Ovary (tissue), 9 donors: Measurements from ENCODE around the gene C14orf93. TPM values are rescaled to one million over a fixed set of nuclear protein-coding genes. Genes with fewer than 3 reads are reported as not detected.
"Not testable (repeated sequence)": the region's sequence is repeated elsewhere in the genome, so short reads cannot be mapped to it uniquely, and the experiment has no call there.

Experiments used
- DNase-seq, 5 donors: peaks; one replicate each; pipeline ENCODE4 v3.0.0-alpha.2; 2019 to 2020
- H3K27ac ChIP-seq, 2 donors: fragments of 200-600 bp; one replicate each; pipeline versions ENCODE4 v1.5.1 to v1.8.0; 2019 to 2022
- H3K27me3 ChIP-seq: fragments of 200-600 bp; one replicate; pipeline ENCODE4 v1.8.0; 2022
- H3K36me3 ChIP-seq: fragments of 200-600 bp; sonication (generic); one replicate; pipeline ENCODE4 v1.5.1; 2019
- H3K4me1 ChIP-seq: one replicate; pipeline ENCODE4 v1.8.1; 2013; ENCODE audit warnings: mild to moderate bottlenecking, moderate library complexity; ENCODE audit not compliant: insufficient read depth
- H3K4me3 ChIP-seq: fragments of 200-600 bp; sonication (generic); one replicate; pipeline ENCODE4 v1.5.1; 2017
- H3K9me3 ChIP-seq, 2 donors: fragments of 200-600 bp in 1 of 2; sonication (generic) in 1 of 2; one replicate each; pipeline versions ENCODE4 v1.5.1 to v1.8.1; 2013 to 2019; ENCODE audit warnings: mild to moderate bottlenecking in 1 of 2, moderate library complexity in 1 of 2
- CTCF ChIP-seq, 3 donors: fragments of 450-650 bp in 2 of 3; fragments of 200-600 bp in 1 of 3; IDR thresholded peaks; one replicate each; pipeline versions ENCODE4 v1.5.1 to v1.8.0; 2016 to 2022; ENCODE audit warnings: antibody characterized with exemption in 3 of 3, mild to moderate bottlenecking in 1 of 3
- EP300 ChIP-seq: sonication (generic); formaldehyde crosslinking; IDR thresholded peaks from one replicate; pipeline ENCODE4 v1.6.1; 2017; ENCODE audit warnings: antibody characterized with exemption
- POLR2A ChIP-seq: fragments of 450-650 bp; IDR thresholded peaks from one replicate; pipeline ENCODE4 v1.6.1; 2017; ENCODE audit warnings: antibody characterized with exemption, mild to moderate bottlenecking, moderate library complexity
- WGBS, 3 donors: extraction: QIAGEN DNeasy Blood & Tissue Kit in 1 of 3; methylation state at CpG; one replicate each; pipeline versions ENCODE4 v1.1.5 to v1.1.7; 2013 to 2017; 5-methylcytosine and 5-hydroxymethylcytosine counted together
- intact Hi-C, 4 donors: fragments of 100-400 bp; cut with DNase I; formaldehyde crosslinking; loops; one replicate each; pipeline versions ENCODE4 v1.11.0 to v1.15.1; 2022 to 2023
- polyA plus RNA-seq, 2 donors: library from polyadenylated mRNA; stranded (reverse); fragments of 200-250 nt in 1 of 2; fragments of 350-450 nt in 1 of 2; fragmentation: Illumina TruSeq in 1 of 2; extraction: RNeasy Lipid Tissue Mini Kit (QIAGEN cat#74804) in 1 of 2; gene quantifications; one replicate each; pipeline ENCODE4 v1.2.3, GENCODE V29; 2013 to 2014
- total RNA-seq, 7 donors: library from RNA; depleted of rRNA in 2 of 7; stranded (reverse); fragments of >200 nt in 2 of 7; fragmentation: NEBNext Ultra II Directional in 3 of 7; extraction: Animal tissue kit (Norgen Biotek cat#: 25700) in 3 of 7; gene quantifications; one replicate each; pipeline versions ENCODE4 v1.1.0 to v1.2.4, GENCODE V29; 2016 to 2023
- donor health status: DM: no; HTN: no; CAD: no; lungs with moderate emphysema.
- donor health status: DM: no; HTN: no; CAD: no.
- donor health status: Bipolar disorder and iron deficiency.
- donor health status: DM: yes; HTN: yes; CAD: no.
- donor health status: DM: no; HTN: no; CAD: no.
- donor health status: DM: yes; HTN: yes; CAD: no.

The C14orf93 gene
- total and polyA plus RNA-seq, 9 donors, result 7.2 to 12.7 (median 10.8) TPM

DNA sequence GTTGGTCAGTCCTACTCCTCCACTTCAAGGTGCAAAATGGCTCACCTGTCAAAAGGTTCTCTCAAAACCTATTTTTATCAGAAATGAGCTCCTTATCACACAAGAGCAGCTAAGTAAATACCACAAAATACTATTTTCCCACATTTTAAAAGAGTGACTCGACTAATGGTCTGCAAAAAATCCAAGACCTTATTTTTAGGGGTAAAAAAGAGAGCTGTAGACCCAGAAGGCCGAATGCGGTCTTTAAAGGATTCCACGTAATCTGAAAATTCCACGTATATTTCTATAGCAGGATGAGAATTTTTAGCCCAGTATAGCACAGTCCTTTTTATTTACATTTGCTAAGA is 3.8 kb downstream of the C14orf93 start:
- DNase-seq, result no peak
- WGBS, 3 donors, result 53 to 62% (median 55%) methylated on average over 5 of the region's 5 CpGs
- H3K9me3 ChIP-seq, result no peaks in the 10 kb centered on the region
- H3K27ac ChIP-seq, result no peak overlapping the region
- no peaks in the 10 kb centered on the region for H3K27me3 ChIP-seq
- H3K4me1 ChIP-seq, result peaks cover 6% of the 10 kb centered on the region
- peak overlapping the region; percentile 56 for H3K4me3 ChIP-seq
- intact Hi-C loops, result loop anchor here in 1 of 4 donors (5.0 kb wide), 1 partner anchor 296 kb away; the partner anchor contains the start of gene PPP1R3E
- H3K36me3 ChIP-seq, result no peaks in the 10 kb centered on the region
- TF ChIP-seq EP300, result no peak
- TF ChIP-seq CTCF (IDR thresholded peaks at IDR 0.05), result no peak
- TF ChIP-seq POLR2A, result no peak

DNA sequence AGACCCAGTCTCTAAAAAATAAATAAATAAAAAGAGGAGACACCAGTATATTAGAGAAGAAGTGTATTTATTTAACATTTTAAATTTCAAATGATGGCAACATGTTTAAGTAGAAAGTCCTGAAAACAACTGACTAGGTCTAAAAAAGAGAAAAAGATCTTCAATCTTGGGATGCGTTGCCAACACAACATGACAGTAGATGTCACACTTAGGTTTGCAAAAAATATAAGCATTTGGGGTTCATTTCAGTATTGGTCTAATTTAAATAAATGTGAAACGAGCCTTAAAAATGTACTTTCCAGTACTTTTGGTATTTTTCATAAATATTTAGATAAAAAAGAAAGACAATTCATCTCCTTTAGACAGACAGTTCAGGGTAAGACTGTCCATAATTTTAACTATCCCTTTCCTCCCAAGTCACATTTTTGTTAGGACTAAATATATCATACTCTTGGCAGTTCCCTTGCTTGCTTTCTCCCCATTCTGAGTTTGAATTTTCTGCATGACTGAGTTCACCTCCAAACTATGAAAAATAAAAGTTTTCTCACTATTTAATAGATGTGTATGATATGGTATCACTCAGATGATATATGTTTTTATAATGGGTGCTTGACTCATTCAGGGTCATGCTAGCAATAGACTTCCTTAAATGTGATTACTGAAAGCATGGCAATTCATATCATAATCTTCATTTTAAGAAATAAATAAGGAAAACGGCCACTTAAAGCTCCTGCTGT is 4.3 kb downstream of the C14orf93 start:
- Histone ChIP-seq H3K36me3 (no peaks in the 10 kb centered on the region), H3K4me1 (peaks cover 6% of the 10 kb centered on the region), H3K27ac (no peak overlapping the region), H3K9me3 (no peaks in the 10 kb centered on the region), H3K27me3 (no peaks in the 10 kb centered on the region), H3K4me3 (no peak overlapping the region)
- no peak for TF ChIP-seq EP300
- TF ChIP-seq POLR2A, result no peak
- TF ChIP-seq CTCF (IDR thresholded peaks at IDR 0.05), result no peak
- 67 to 76% (median 72%) methylated on average over 3 of the region's 3 CpGs for WGBS, 3 donors
- DNase-seq, result no peak
- intact Hi-C loops, result loop anchor here in 1 of 4 donors (5.0 kb wide), 1 partner anchor 297 kb away; the partner anchor contains the start of gene PPP1R3E

GRCh38 chr14:23004274-23004673 is 5.7 kb downstream of the C14orf93 start:
- H3K36me3 ChIP-seq, DNase-seq, intact Hi-C loops, H3K27ac ChIP-seq, H3K4me3 ChIP-seq, H3K4me1 ChIP-seq, H3K27me3 ChIP-seq, H3K9me3 ChIP-seq: not testable (repeated sequence)
- 90 to 98% (median 97%) methylated on average over 4 of the region's 4 CpGs for WGBS, 3 donors

GRCh38 chr14:23002592-23002991 is 7.4 kb downstream of the C14orf93 start:
- H3K9me3 ChIP-seq, result no peaks in the 10 kb centered on the region
- intact Hi-C loops, result no loop called here
- DNase-seq, result no peak
- WGBS, 3 donors, result 95 to 97% (median 95%) methylated on average over 3 of the region's 3 CpGs
- H3K27me3 ChIP-seq, result no peaks in the 10 kb centered on the region
- no peak overlapping the region for H3K4me3 ChIP-seq
- H3K36me3 ChIP-seq, result no peaks in the 10 kb centered on the region
- TF ChIP-seq EP300 (no peak), POLR2A (no peak)
- H3K4me1 ChIP-seq, result peaks cover 4% of the 10 kb centered on the region
- H3K27ac ChIP-seq, result no peak overlapping the region

DNA sequence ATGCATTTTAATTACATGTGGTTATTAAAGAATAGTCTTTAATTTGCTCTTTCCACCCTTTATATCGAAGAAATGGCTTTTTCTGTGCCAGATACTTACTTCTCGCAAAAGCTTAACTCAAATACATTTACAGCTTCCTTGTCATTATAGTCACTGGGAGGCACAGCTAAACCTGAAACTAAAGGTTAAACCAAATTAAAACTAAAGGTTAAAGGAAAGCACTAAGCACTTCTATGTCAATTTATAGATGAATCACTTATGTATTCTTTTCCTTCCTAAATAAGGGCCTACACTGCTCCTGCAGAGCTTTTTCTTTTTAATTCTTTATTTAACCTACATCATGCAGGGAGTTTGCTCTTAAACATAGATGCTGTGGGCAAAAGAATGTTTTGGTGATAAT is 9.1 kb downstream of the C14orf93 start:
- intact Hi-C loops, result no loop called here
- Histone ChIP-seq H3K36me3 (no peaks in the 10 kb centered on the region), H3K4me1 (peaks cover 4% of the 10 kb centered on the region), H3K27me3 (no peaks in the 10 kb centered on the region), H3K9me3 (no peaks in the 10 kb centered on the region), H3K4me3 (no peak overlapping the region), H3K27ac (no peak overlapping the region)
- DNase-seq, result no peak
- TF ChIP-seq EP300, result no peak
- TF ChIP-seq CTCF (IDR thresholded peaks at IDR 0.05), result no peak
- TF ChIP-seq POLR2A, result no peak
- 97 to 98% (median 97%) methylated on average over 2 of the region's 2 CpGs for WGBS, 3 donors
